GM12873 (cell line): ENCODE results near the gene STPG3.

Experiments
- CTCF ChIP-seq: IDR thresholded peaks from 2 replicates; pipeline ENCODE4 v1.5.1; 2012; ENCODE audit warnings: low read depth, mild to moderate bottlenecking, moderate library complexity, low read length, control low read depth; ENCODE audit not compliant: insufficient read depth; ENCODE audit errors: missing control alignments

STPG3 gene

GRCh38 chr9:137236936-137237421 lies 14.1 kb upstream of the STPG3 start:
- TF ChIP-seq CTCF, result no peak

- TF ChIP-seq CTCF, result no peak
Observed at GRCh38 chr9:137237759-137238726, 13.0 kb upstream of the STPG3 start.

- TF ChIP-seq CTCF, result no peak
Observed at GRCh38 chr9:137240318-137240840, 10.7 kb upstream of the STPG3 start.

GRCh38 chr9:137240841-137241489 lies 10.1 kb upstream of the STPG3 start, which contains the start of gene TUBB4B:
Gene TUBB4B, plus strand, starts transcription at chr9:137241287. Its CDS starts 74 bp downstream, at chr9:137241361.
- TF ChIP-seq CTCF, result no peak

GRCh38 chr9:137241490-137242268 lies 9.4 kb upstream of the STPG3 start:
- TF ChIP-seq CTCF, result no peak

GRCh38 chr9:137242269-137243203 lies 8.6 kb upstream of the STPG3 start:
- no peak for TF ChIP-seq CTCF
